HEK293 (cell line): Measurements from ENCODE around the gene PHF8.
A peak's percentile ranks its signal among the peaks of the same experiment; 100 is the strongest.

Experiments used
- CTCF ChIA-PET: fragments of 350-600 bp; formaldehyde crosslinking; extraction: SDS; loops from one replicate; lab custom pipeline; 2021; ENCODE audit warnings: antibody characterized with exemption; lab: Yijun Ruan, JAX
- POLR2A ChIA-PET: fragments of 300-600 bp; formaldehyde crosslinking; extraction: SDS; loops from one replicate; lab custom pipeline; 2020; ENCODE audit warnings: antibody characterized with exemption, inconsistent platforms; lab: Yijun Ruan, JAX
- H3K27ac ChIP-seq: fragments of 200-500 bp; sonication (Bioruptor generic); 2 replicates; pipeline ENCODE4 v1.5.1; 2014; ENCODE audit warnings: low read depth, low read length, control low read depth, inconsistent platforms; ENCODE audit errors: extremely low read depth
- H3K36me3 ChIP-seq, 2 experiments: fragments of 200-500 bp in 1 of 2; sonication (Bioruptor generic) in 1 of 2; 1 replicate in 1 of 2; 2 replicates in 1 of 2; pipeline ENCODE4 v1.5.1; 2014 to 2017; ENCODE audit warnings: inconsistent platforms in 2 of 2, low read length in 2 of 2; ENCODE audit not compliant: control insufficient read depth in 2 of 2, insufficient read depth in 1 of 2
- H3K4me1 ChIP-seq: fragments of 200-500 bp; sonication (Bioruptor generic); 2 replicates; pipeline ENCODE4 v1.5.1; 2014; ENCODE audit warnings: mild to moderate bottlenecking, low read length, inconsistent platforms; ENCODE audit not compliant: control insufficient read depth, insufficient read depth
- H3K4me3 ChIP-seq: 2 replicates; pipeline ENCODE4 v1.5.1; 2011; ENCODE audit warnings: low read depth, mild to moderate bottlenecking, control low read depth, low read length, moderate library complexity
- H3K9me3 ChIP-seq: fragments of 200-500 bp; sonication (Bioruptor generic); 2 replicates; pipeline ENCODE4 v1.5.1; 2014; ENCODE audit warnings: low read depth, low read length, inconsistent platforms; ENCODE audit not compliant: control insufficient read depth, insufficient read depth
- GLI2 ChIP-seq: fragments of 450-650 bp; formaldehyde crosslinking; IDR thresholded peaks from 2 replicates; pipeline ENCODE4; 2017; ENCODE audit warnings: missing biosample characterization, missing genetic modification characterization, low read depth, borderline replicate concordance
- OVOL3 ChIP-seq: fragments of 450-650 bp; formaldehyde crosslinking; IDR thresholded peaks from 2 replicates; pipeline ENCODE4 v1.5.1; 2016; ENCODE audit warnings: missing biosample characterization, missing genetic modification characterization
- SP3 ChIP-seq: fragments of 450-650 bp; formaldehyde crosslinking; IDR thresholded peaks from 2 replicates; pipeline ENCODE4 v1.5.1; 2016; ENCODE audit warnings: missing biosample characterization, missing genetic modification characterization
- ZBTB21 ChIP-seq: fragments of 450-650 bp; formaldehyde crosslinking; IDR thresholded peaks from 2 replicates; pipeline ENCODE4 v1.5.1; 2017; ENCODE audit warnings: missing biosample characterization, missing genetic modification characterization
- ZBTB48 ChIP-seq: fragments of 450-650 bp; formaldehyde crosslinking; IDR thresholded peaks from 2 replicates; pipeline ENCODE4 v1.5.1; 2016; ENCODE audit warnings: missing biosample characterization, missing genetic modification characterization
- ZNF121 ChIP-seq: fragments of 450-650 bp; formaldehyde crosslinking; IDR thresholded peaks from 2 replicates; pipeline ENCODE4 v1.5.1; 2016; ENCODE audit warnings: missing biosample characterization, missing genetic modification characterization
- ZNF174 ChIP-seq: fragments of 450-650 bp; formaldehyde crosslinking; IDR thresholded peaks from 2 replicates; pipeline ENCODE4 v1.5.0; 2017; ENCODE audit warnings: missing biosample characterization, mild to moderate bottlenecking, missing genetic modification characterization
- ZNF24 ChIP-seq: fragments of 450-650 bp; formaldehyde crosslinking; IDR thresholded peaks from 2 replicates; pipeline ENCODE4 v1.5.1; 2016; ENCODE audit warnings: missing biosample characterization, missing genetic modification characterization
- ZNF302 ChIP-seq: fragments of 450-650 bp; formaldehyde crosslinking; IDR thresholded peaks from 2 replicates; pipeline ENCODE4 v1.5.1; 2016; ENCODE audit warnings: missing biosample characterization, missing genetic modification characterization, low read depth
- ZNF335 ChIP-seq: fragments of 450-650 bp; formaldehyde crosslinking; conservative IDR thresholded peaks from 2 replicates; pipeline ENCODE4 v1.5.1; 2016; ENCODE audit warnings: missing biosample characterization, missing genetic modification characterization
- ZNF433 ChIP-seq: fragments of 450-650 bp; formaldehyde crosslinking; IDR thresholded peaks from 2 replicates; pipeline ENCODE4 v1.5.1; 2016; ENCODE audit warnings: missing biosample characterization, missing genetic modification characterization, low read depth
- ZNF501 ChIP-seq: fragments of 450-650 bp; formaldehyde crosslinking; IDR thresholded peaks from 2 replicates; pipeline ENCODE4 v1.5.1; 2016; ENCODE audit warnings: missing biosample characterization, missing genetic modification characterization
- ZNF555 ChIP-seq: fragments of 450-650 bp; formaldehyde crosslinking; conservative IDR thresholded peaks from 2 replicates; pipeline ENCODE4 v1.5.1; 2017; ENCODE audit warnings: missing biosample characterization, mild to moderate bottlenecking, missing genetic modification characterization, inconsistent platforms
- ZNF621 ChIP-seq: fragments of 450-650 bp; formaldehyde crosslinking; IDR thresholded peaks from 2 replicates; pipeline ENCODE4 v1.5.1; 2017; ENCODE audit warnings: missing biosample characterization, missing genetic modification characterization
- ZNF660 ChIP-seq: fragments of 450-650 bp; IDR thresholded peaks from 2 replicates; pipeline ENCODE4 v1.5.1; 2018; ENCODE audit warnings: missing biosample characterization, mild to moderate bottlenecking, missing genetic modification characterization
- TF ChIP-seq, protein P1 (sequence below): fragments of 450-650 bp; formaldehyde crosslinking; IDR thresholded peaks from 2 replicates; pipeline ENCODE4 v1.5.1; 2016; ENCODE audit warnings: missing biosample characterization, missing genetic modification characterization
- TF ChIP-seq, protein P2 (sequence below): fragments of 450-650 bp; formaldehyde crosslinking; IDR thresholded peaks from 2 replicates; pipeline ENCODE4 v1.5.1; 2016; ENCODE audit warnings: missing biosample characterization, missing genetic modification characterization, low read depth
- TF ChIP-seq, protein P3 (sequence below): fragments of 450-650 bp; formaldehyde crosslinking; conservative IDR thresholded peaks from 2 replicates; pipeline ENCODE4 v1.5.1; 2016; ENCODE audit warnings: low read depth, missing biosample characterization, missing genetic modification characterization
- TF ChIP-seq, protein P4 (sequence below): fragments of 450-650 bp; formaldehyde crosslinking; IDR thresholded peaks from 2 replicates; pipeline ENCODE4 v1.5.1; 2016; ENCODE audit warnings: missing biosample characterization, missing genetic modification characterization
- TF ChIP-seq, protein P5 (sequence below): fragments of 450-650 bp; formaldehyde crosslinking; IDR thresholded peaks from 2 replicates; pipeline ENCODE4 v1.5.1; 2017; ENCODE audit warnings: missing biosample characterization, mild to moderate bottlenecking, missing genetic modification characterization, moderate library complexity

The PHF8 gene

DNA sequence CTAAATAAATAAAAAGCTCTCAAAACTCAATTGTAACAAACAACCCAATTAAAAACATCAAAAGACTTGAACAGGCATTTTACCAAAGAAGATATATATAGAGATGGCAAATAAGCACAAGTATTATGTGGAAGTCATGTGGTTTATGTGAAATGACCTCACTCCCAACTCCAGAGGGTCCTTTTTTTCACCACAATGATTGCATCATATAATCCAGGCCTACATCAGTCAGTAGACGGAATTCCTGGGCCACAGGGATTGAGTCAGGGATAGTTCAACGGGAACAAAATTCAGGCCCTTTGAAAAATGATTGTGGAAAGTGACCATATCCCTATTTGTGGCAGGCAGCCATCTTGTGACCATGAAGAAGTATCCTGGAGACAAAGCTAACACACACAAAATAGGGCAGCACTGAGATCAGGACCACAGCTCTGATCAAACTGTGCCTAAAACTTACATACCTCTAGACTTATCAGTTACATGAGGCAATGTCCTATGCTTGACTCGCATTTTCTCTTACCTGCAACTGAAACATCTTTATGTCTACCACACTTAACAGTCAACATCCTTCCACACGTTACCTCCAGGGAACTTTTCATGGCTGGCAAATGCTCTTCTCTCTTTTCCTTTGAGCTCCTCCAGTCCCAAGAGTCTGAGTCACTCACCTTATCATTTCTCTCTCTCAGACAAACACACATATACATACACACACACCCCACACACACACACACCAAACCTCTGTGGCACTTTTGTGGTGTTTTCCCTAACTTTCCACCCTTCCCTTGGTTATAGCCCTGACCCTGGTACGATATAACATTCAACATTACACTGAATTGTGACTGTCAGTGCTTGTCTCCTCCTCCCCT lies 113.5 kb downstream of the PHF8 start (continued):
- TF ChIP-seq ZNF121 (tag by site-specific recombination) (no peak), ZNF174 (tag by site-specific recombination) (no peak), ZBTB21 (tag by site-specific recombination) (peak; percentile 64), ZNF335 (tag by site-specific recombination) (peak; percentile 57; the same call in 1 of the 2 replicates), ZNF660 (tag by site-specific recombination) (peak; percentile 80; the same call in 1 of the 2 replicates), ZBTB48 (0 out of 2 replicates have a peak, but pooled peaks have one; percentile 37), ZNF24 (tag by site-specific recombination) (0 out of 2 replicates have a peak, but pooled peaks have one; percentile 33), ZNF621 (tag by site-specific recombination) (no peak)
- TF ChIP-seq, protein P1, sequence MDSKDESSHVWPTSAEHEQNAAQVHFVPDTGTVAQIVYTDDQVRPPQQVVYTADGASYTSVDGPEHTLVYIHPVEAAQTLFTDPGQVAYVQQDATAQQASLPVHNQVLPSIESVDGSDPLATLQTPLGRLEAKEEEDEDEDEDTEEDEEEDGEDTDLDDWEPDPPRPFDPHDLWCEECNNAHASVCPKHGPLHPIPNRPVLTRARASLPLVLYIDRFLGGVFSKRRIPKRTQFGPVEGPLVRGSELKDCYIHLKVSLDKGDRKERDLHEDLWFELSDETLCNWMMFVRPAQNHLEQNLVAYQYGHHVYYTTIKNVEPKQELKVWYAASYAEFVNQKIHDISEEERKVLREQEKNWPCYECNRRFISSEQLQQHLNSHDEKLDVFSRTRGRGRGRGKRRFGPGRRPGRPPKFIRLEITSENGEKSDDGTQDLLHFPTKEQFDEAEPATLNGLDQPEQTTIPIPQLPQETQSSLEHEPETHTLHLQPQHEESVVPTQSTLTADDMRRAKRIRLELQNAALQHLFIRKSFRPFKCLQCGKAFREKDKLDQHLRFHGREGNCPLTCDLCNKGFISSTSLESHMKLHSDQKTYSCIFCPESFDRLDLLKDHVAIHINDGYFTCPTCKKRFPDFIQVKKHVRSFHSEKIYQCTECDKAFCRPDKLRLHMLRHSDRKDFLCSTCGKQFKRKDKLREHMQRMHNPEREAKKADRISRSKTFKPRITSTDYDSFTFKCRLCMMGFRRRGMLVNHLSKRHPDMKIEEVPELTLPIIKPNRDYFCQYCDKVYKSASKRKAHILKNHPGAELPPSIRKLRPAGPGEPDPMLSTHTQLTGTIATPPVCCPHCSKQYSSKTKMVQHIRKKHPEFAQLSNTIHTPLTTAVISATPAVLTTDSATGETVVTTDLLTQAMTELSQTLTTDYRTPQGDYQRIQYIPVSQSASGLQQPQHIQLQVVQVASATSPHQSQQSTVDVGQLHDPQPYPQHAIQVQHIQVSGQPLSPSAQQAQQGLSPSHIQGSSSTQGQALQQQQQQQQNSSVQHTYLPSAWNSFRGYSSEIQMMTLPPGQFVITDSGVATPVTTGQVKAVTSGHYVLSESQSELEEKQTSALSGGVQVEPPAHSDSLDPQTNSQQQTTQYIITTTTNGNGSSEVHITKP, result no peak
- TF ChIP-seq, protein P2, sequence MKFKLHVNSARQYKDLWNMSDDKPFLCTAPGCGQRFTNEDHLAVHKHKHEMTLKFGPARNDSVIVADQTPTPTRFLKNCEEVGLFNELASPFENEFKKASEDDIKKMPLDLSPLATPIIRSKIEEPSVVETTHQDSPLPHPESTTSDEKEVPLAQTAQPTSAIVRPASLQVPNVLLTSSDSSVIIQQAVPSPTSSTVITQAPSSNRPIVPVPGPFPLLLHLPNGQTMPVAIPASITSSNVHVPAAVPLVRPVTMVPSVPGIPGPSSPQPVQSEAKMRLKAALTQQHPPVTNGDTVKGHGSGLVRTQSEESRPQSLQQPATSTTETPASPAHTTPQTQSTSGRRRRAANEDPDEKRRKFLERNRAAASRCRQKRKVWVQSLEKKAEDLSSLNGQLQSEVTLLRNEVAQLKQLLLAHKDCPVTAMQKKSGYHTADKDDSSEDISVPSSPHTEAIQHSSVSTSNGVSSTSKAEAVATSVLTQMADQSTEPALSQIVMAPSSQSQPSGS (tag by site-specific recombination), result peak; percentile 71

DNA sequence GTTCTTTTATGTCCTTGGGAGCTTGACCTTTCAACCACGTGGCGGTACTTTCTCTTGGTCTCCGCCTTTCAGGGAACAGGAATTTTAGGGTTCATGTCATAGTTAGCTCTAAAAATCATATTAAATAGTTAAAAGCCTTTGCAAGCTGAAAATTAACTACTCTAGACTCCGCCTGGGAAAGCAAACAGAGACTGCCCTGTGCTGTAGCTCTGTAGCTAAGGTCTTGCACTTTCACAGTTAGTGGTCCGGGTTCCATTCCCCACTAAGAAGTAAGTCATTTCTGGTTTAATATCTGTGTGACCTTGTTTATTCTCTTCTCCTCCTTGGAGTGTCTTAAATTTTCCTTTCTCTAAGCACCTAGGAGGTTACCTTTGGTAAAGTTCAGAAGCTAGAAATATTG lies 118.2 kb downstream of the PHF8 start:
- POLR2A ChIA-PET, result no interaction called here
- no peak overlapping the region for H3K27ac ChIP-seq
- H3K36me3 ChIP-seq, result no peaks in the 10 kb centered on the region
- no peaks in the 10 kb centered on the region for H3K9me3 ChIP-seq
- CTCF ChIA-PET, result interaction anchor here (0.6 to 1.0 kb wide), 2 partner anchors 69 to 444 kb away, joined by 3 read pairs; no protein-coding TSS in a partner anchor
- no peaks in the 10 kb centered on the region for H3K4me1 ChIP-seq
- no peak overlapping the region for H3K4me3 ChIP-seq
- TF ChIP-seq, protein P3, sequence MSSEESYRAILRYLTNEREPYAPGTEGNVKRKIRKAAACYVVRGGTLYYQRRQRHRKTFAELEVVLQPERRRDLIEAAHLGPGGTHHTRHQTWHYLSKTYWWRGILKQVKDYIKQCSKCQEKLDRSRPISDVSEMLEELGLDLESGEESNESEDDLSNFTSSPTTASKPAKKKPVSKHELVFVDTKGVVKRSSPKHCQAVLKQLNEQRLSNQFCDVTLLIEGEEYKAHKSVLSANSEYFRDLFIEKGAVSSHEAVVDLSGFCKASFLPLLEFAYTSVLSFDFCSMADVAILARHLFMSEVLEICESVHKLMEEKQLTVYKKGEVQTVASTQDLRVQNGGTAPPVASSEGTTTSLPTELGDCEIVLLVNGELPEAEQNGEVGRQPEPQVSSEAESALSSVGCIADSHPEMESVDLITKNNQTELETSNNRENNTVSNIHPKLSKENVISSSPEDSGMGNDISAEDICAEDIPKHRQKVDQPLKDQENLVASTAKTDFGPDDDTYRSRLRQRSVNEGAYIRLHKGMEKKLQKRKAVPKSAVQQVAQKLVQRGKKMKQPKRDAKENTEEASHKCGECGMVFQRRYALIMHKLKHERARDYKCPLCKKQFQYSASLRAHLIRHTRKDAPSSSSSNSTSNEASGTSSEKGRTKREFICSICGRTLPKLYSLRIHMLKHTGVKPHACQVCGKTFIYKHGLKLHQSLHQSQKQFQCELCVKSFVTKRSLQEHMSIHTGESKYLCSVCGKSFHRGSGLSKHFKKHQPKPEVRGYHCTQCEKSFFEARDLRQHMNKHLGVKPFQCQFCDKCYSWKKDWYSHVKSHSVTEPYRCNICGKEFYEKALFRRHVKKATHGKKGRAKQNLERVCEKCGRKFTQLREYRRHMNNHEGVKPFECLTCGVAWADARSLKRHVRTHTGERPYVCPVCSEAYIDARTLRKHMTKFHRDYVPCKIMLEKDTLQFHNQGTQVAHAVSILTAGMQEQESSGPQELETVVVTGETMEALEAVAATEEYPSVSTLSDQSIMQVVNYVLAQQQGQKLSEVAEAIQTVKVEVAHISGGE (tag by site-specific recombination), result no peak
- TF ChIP-seq, protein P4, sequence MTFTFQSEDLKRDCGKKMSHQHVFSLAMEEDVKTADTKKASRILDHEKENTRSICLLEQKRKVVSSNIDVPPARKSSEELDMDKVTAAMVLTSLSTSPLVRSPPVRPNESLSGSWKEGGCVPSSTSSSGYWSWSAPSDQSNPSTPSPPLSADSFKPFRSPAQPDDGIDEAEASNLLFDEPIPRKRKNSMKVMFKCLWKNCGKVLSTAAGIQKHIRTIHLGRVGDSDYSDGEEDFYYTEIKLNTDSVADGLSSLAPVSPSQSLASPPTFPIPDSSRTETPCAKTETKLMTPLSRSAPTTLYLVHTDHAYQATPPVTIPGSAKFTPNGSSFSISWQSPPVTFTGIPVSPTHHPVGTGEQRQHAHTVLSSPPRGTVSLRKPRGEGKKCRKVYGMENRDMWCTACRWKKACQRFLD (tag by site-specific recombination), result no peak
- TF ChIP-seq ZNF302 (tag by site-specific recombination) (no peak), SP3 (tag by site-specific recombination) (no peak), OVOL3 (tag by site-specific recombination) (no peak), GLI2 (no peak), ZNF501 (tag by site-specific recombination) (no peak), ZNF555 (tag by site-specific recombination) (no peak), ZNF433 (tag by site-specific recombination) (no peak)
- TF ChIP-seq, protein P5, sequence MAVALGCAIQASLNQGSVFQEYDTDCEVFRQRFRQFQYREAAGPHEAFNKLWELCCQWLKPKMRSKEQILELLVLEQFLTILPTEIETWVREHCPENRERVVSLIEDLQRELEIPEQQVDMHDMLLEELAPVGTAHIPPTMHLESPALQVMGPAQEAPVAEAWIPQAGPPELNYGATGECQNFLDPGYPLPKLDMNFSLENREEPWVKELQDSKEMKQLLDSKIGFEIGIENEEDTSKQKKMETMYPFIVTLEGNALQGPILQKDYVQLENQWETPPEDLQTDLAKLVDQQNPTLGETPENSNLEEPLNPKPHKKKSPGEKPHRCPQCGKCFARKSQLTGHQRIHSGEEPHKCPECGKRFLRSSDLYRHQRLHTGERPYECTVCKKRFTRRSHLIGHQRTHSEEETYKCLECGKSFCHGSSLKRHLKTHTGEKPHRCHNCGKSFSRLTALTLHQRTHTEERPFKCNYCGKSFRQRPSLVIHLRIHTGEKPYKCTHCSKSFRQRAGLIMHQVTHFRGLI, result no peak
- TF ChIP-seq, protein P1, result no peak
